CD8-positive, alpha-beta memory T cell (primary cell): ENCODE results near the gene CEBPE. TPM values are rescaled to one million over a fixed set of nuclear protein-coding genes. Genes with fewer than 3 reads are reported as not detected.

ENCODE experiments used
- CTCF ChIA-PET: fragments of 350-600 bp; sonication (Branson Sonifier 250); formaldehyde crosslinking; loops from one replicate; lab custom pipeline; 2021; ENCODE audit warnings: antibody characterized with exemption; lab: Charles Lee
- POLR2A ChIA-PET: fragments of 350-600 bp; sonication (Branson Sonifier 250); formaldehyde crosslinking; loops from one replicate; lab custom pipeline; 2021; ENCODE audit warnings: antibody characterized with exemption; lab: Charles Lee
- DNase-seq, 5 donors: peaks; one replicate each; pipeline versions ENCODE4 v3.0.0 to v3.0.0-alpha.2; 2020 to 2022; ENCODE audit warnings: mixed read lengths in 1 of 5
- H3K27ac ChIP-seq: one replicate; pipeline ENCODE4 v1.7.0; 2013; ENCODE audit warnings: low read depth, mild to moderate bottlenecking, low read length, moderate library complexity
- H3K27me3 ChIP-seq: 2 replicates; pipeline ENCODE4 v1.7.0; 2013; ENCODE audit warnings: low read length, mild to moderate bottlenecking; ENCODE audit not compliant: insufficient read depth, poor library complexity, severe bottlenecking
- H3K36me3 ChIP-seq: 2 replicates; pipeline ENCODE4 v1.7.0; 2013; ENCODE audit warnings: mild to moderate bottlenecking, low read length, moderate library complexity; ENCODE audit not compliant: insufficient read depth
- H3K4me1 ChIP-seq: 2 replicates; pipeline ENCODE4 v1.7.0; 2013; ENCODE audit warnings: mild to moderate bottlenecking, low read length, moderate library complexity; ENCODE audit not compliant: insufficient read depth
- H3K4me3 ChIP-seq: 2 replicates; pipeline ENCODE4 v1.7.0; 2013; ENCODE audit warnings: mild to moderate bottlenecking, low read length
- H3K9me3 ChIP-seq: 2 replicates; pipeline ENCODE4 v1.7.0; 2013; ENCODE audit warnings: mild to moderate bottlenecking, low read length
- H3K27ac Mint-ChIP-seq, 8 donors: one replicate each; pipeline ENCODE4 v1.8.0; 2020 to 2021; ENCODE audit warnings: mixed read lengths in 8 of 8, mild to moderate bottlenecking in 6 of 8, inconsistent platforms in 3 of 8, moderate library complexity in 3 of 8
- H3K27me3 Mint-ChIP-seq, 2 donors: one replicate each; pipeline ENCODE4 v1.8.0; 2020 to 2021; ENCODE audit warnings: mixed read lengths in 2 of 2, mild to moderate bottlenecking in 1 of 2, moderate library complexity in 1 of 2
- H3K36me3 Mint-ChIP-seq, 3 donors: one replicate each; pipeline ENCODE4 v1.8.0; 2020 to 2021; ENCODE audit warnings: mixed read lengths in 3 of 3, inconsistent platforms in 1 of 3, mild to moderate bottlenecking in 1 of 3
- H3K4me1 Mint-ChIP-seq, 3 donors: one replicate each; pipeline ENCODE4 v1.8.0; 2020 to 2021; ENCODE audit warnings: mixed read lengths in 3 of 3, inconsistent platforms in 1 of 3, mild to moderate bottlenecking in 1 of 3
- H3K4me3 Mint-ChIP-seq, 7 donors: one replicate each; pipeline ENCODE4 v1.8.0; 2020 to 2021; ENCODE audit warnings: mixed read lengths in 7 of 7, mild to moderate bottlenecking in 6 of 7, moderate library complexity in 4 of 7, inconsistent platforms in 2 of 7
- H3K9me3 Mint-ChIP-seq, 5 donors: one replicate each; pipeline ENCODE4 v1.8.0; 2020 to 2022; ENCODE audit warnings: mixed read lengths in 5 of 5, mild to moderate bottlenecking in 3 of 5, moderate library complexity in 2 of 5, inconsistent platforms in 1 of 5
- polyA plus RNA-seq: library from polyadenylated mRNA; unstranded; fragments of 300-500 nt; fragmentation: Illumina TruSeq; gene quantifications from one replicate; pipeline ENCODE4 v1.2.3, GENCODE V29; 2021
- total RNA-seq, 2 experiments: library from RNA; stranded (reverse); gene quantifications; one replicate each; pipeline ENCODE4 v1.2.3, GENCODE V29; 2021

CEBPE gene
- total and polyA plus RNA-seq, 3 experiments from 2014 or later, result 0.16 to 0.22 TPM; not detected in 1

DNA sequence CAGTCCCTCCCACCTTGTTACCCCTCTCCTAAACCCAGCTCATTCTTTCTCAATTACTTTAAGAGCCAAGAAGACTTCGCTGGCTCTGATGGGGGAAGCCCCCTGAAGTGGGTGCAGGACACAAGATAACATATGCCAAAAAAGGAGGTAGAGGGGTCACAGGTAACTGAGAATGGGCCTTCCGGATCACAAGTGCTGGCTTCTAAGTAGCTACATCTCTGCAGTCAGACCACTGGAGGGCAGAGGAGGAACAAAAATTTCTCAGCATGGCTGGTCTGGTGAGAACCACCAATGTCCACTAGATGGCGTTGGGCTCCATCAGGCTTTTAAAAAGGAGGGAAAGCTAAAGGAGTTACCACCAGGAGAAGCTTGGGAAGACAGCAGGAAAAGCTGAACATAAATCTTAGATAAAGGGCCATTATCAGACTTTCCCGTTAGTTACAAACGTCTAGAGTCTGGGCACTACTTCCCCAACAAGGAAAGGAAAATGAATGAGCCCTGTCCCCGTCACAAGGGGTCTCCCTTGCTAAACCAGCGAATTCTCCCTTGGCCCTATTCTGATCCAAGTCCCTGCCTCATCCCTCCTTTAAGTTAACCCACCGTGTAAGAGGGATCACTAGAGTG is 50.2 kb downstream of the CEBPE start:
- H3K27me3 ChIP-seq, result no peaks in the 10 kb centered on the region
- H3K36me3 ChIP-seq, result peaks cover 36% of the 10 kb centered on the region
- no peak overlapping the region for H3K27ac ChIP-seq
- H3K4me1 ChIP-seq, result peaks cover 28% of the 10 kb centered on the region
- DNase-seq, result peak; percentile 49 to 79 (median 72)
- Mint-ChIP-seq H3K27ac (peak overlapping the region; percentile 4 to 96 (median 72)), H3K4me3 (peak overlapping the region in 6 of 7 donors; percentile 10 to 72 (median 48)), H3K4me1 (peaks cover 37 to 50% (median 41%) of the 10 kb centered on the region in 3 donors), H3K27me3 (no peaks in the 10 kb centered on the region), H3K36me3 (peaks cover 0 to 78% (median 7%) of the 10 kb centered on the region in 3 donors), H3K9me3 (no peaks in the 10 kb centered on the region)
- H3K4me3 ChIP-seq, result no peak overlapping the region
- CTCF ChIA-PET, result interaction anchor here (0.6 to 21.2 kb wide), 42 partner anchors 9 to 505 kb away, joined by 3 to 732 read pairs (median 4); partner anchors contain the start of genes ACIN1, AJUBA, C14orf119 and CDH24
- POLR2A ChIA-PET, result interaction anchor here (1.6 to 1.8 kb wide), 2 partner anchors 10 to 26 kb away, joined by 6 to 8 read pairs; partner anchors contain the start of genes ACIN1 and C14orf119
- H3K9me3 ChIP-seq, result no peaks in the 10 kb centered on the region

DNA sequence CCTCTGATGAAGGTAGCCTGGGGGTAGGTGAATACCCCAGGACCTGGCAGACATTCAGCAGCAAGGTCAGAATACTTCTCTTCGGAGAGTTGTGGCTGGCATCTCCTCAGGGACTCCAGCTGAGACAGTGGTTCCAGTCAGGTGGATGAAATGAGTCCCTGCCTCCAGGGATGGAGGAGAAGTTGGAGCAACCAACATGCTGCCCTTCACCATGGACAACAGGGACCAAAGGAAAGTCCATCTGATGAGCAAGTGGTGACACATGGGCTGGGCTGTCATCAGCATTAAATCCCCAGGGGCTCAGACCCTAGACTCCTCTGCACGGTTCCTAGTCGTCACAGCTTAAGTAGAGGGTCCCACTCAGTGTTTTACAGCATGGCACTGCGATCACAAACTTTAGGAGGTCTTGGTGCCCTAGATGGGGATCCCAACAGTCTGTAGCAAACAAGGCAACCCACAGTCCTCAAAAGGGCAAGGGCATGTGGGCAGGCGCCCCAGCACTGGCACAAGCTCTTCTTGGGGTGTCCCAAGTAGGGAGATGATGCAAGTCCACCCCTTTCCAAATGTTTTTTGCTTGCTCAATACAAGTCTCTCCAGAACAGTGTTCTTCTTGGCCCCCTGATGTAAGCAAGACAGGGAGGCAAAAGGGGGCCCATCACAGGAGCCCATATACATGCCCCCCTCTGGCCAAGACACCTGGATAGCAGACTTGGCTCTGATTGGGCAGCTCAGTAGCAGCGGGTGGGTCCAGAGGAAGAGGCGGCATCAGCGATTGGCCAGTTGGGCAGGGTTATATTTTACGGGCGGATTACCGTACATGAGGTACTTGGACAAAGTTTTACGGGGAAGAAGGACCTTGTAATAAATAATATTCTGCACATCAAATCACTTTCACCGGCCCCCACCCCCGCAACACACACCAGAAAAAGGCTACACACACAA is 50.9 kb downstream of the CEBPE start:
- peaks cover 28% of the 10 kb centered on the region for H3K4me1 ChIP-seq
- H3K36me3 Mint-ChIP-seq, result peaks cover 3 to 80% (median 10%) of the 10 kb centered on the region in 3 donors
- H3K36me3 ChIP-seq, result peaks cover 44% of the 10 kb centered on the region
- no peaks in the 10 kb centered on the region for H3K9me3 ChIP-seq
- H3K27me3 ChIP-seq, result no peaks in the 10 kb centered on the region
- H3K27ac Mint-ChIP-seq, result peak overlapping the region in 5 of 8 donors; percentile 60 to 96 (median 73)
- H3K27ac ChIP-seq, result no peak overlapping the region
- no peak overlapping the region for H3K4me3 ChIP-seq
- peaks cover 37 to 50% (median 41%) of the 10 kb centered on the region in 3 donors for H3K4me1 Mint-ChIP-seq
- no peaks in the 10 kb centered on the region for H3K9me3 Mint-ChIP-seq
- no peak overlapping the region for H3K4me3 Mint-ChIP-seq
- ChIA-PET POLR2A (interaction anchor here (1.6 to 1.8 kb wide), 2 partner anchors 9 to 27 kb away, joined by 6 to 8 read pairs; partner anchors contain the start of genes ACIN1 and C14orf119), CTCF (interaction anchor here (0.6 to 21.2 kb wide), 41 partner anchors 10 to 504 kb away, joined by 3 to 732 read pairs (median 4); partner anchors contain the start of genes ACIN1, AJUBA, C14orf119 and CDH24)
- DNase-seq, result no peak
- no peaks in the 10 kb centered on the region for H3K27me3 Mint-ChIP-seq

Other genes starting within 250 kb of the CEBPE start
- gene LRP10, start 247.5 kb downstream of the CEBPE start, total RNA-seq, result 10 to 100 TPM; 33.4 to 38.1 TPM
- gene LRP10, start 247.5 kb downstream of the CEBPE start, polyA plus RNA-seq, result 105 TPM
- gene REM2, start 236.0 kb downstream of the CEBPE start, total RNA-seq, result under 1 TPM; 0.33 TPM
- 1.0 TPM for gene REM2, start 236.0 kb downstream of the CEBPE start, polyA plus RNA-seq
- gene RBM23, start 200.1 kb downstream of the CEBPE start, total RNA-seq, result 10 to 100 TPM; 83.6 to 88.8 TPM
- 50.3 TPM for gene RBM23, start 200.1 kb downstream of the CEBPE start, polyA plus RNA-seq
- gene PRMT5, start 189.9 kb downstream of the CEBPE start, total RNA-seq, result 100 to 1,000 TPM; 191 to 200 TPM
- 41.3 TPM for gene PRMT5, start 189.9 kb downstream of the CEBPE start, polyA plus RNA-seq
- 10 to 100 TPM; 43.3 to 48.3 TPM for gene HAUS4, start 162.2 kb downstream of the CEBPE start, total RNA-seq
- 24.6 TPM for gene HAUS4, start 162.2 kb downstream of the CEBPE start, polyA plus RNA-seq
- gene AJUBA, start 136.7 kb downstream of the CEBPE start, total RNA-seq, result 1 to 10 TPM in 1 of 2 experiments, under 1 TPM in 1; 0.90 to 1.2 TPM
- gene AJUBA, start 136.7 kb downstream of the CEBPE start, polyA plus RNA-seq, result 0.64 TPM
- 1 to 10 TPM; 7.5 to 8.3 TPM for gene C14orf93, start 109.1 kb downstream of the CEBPE start, total RNA-seq
- 5.8 TPM for gene C14orf93, start 109.1 kb downstream of the CEBPE start, polyA plus RNA-seq
- 100 to 1,000 TPM; 186 to 198 TPM for gene PSMB5, start 84.4 kb downstream of the CEBPE start, total RNA-seq
- 37.1 TPM for gene PSMB5, start 84.4 kb downstream of the CEBPE start, polyA plus RNA-seq
- gene PSMB11, start 77.0 kb downstream of the CEBPE start, total RNA-seq, result not detected
- gene PSMB11, start 77.0 kb downstream of the CEBPE start, polyA plus RNA-seq, result not detected
- under 1 TPM; 0.82 to 0.88 TPM for gene CDH24, start 61.7 kb downstream of the CEBPE start, total RNA-seq
- gene CDH24, start 61.7 kb downstream of the CEBPE start, polyA plus RNA-seq, result 0.36 TPM
- gene ACIN1, start 24.1 kb downstream of the CEBPE start, total RNA-seq, result 100 to 1,000 TPM; 195 to 198 TPM
- gene ACIN1, start 24.1 kb downstream of the CEBPE start, polyA plus RNA-seq, result 15.1 TPM
- 10 to 100 TPM; 52.5 to 55.6 TPM for gene C14orf119, start 23.8 kb downstream of the CEBPE start, total RNA-seq
- 112 TPM for gene C14orf119, start 23.8 kb downstream of the CEBPE start, polyA plus RNA-seq
- not detected for gene CIROP, start 14.3 kb downstream of the CEBPE start, total RNA-seq
- gene CIROP, start 14.3 kb downstream of the CEBPE start, polyA plus RNA-seq, result not detected
- gene SLC7A8, start 64.4 kb upstream of the CEBPE start, total RNA-seq, result 1 to 10 TPM; 1.4 to 2.5 TPM
- 0.51 TPM for gene SLC7A8, start 64.4 kb upstream of the CEBPE start, polyA plus RNA-seq
- not detected for gene RNF212B, start 118.7 kb upstream of the CEBPE start, total RNA-seq
- not detected for gene RNF212B, start 118.7 kb upstream of the CEBPE start, polyA plus RNA-seq
- gene HOMEZ, start 166.9 kb upstream of the CEBPE start, total RNA-seq, result 10 to 100 TPM; 12.8 to 13.4 TPM
- gene HOMEZ, start 166.9 kb upstream of the CEBPE start, polyA plus RNA-seq, result 4.9 TPM
- 10 to 100 TPM; 16.2 to 18.2 TPM for gene PPP1R3E, start 183.6 kb upstream of the CEBPE start, total RNA-seq
- 2.0 TPM for gene PPP1R3E, start 183.6 kb upstream of the CEBPE start, polyA plus RNA-seq
- gene BCL2L2, start 187.6 kb upstream of the CEBPE start, total RNA-seq, result 1 to 10 TPM in 1 of 2 experiments, under 1 TPM in 1; 0.86 to 1.0 TPM
- gene BCL2L2, start 187.6 kb upstream of the CEBPE start, polyA plus RNA-seq, result 0.29 TPM
- 100 to 1,000 TPM; 308 TPM for gene PABPN1, start 202.2 kb upstream of the CEBPE start, total RNA-seq
- gene PABPN1, start 202.2 kb upstream of the CEBPE start, polyA plus RNA-seq, result 125 TPM
- gene SLC22A17, start 233.6 kb upstream of the CEBPE start, total RNA-seq, result 1 to 10 TPM; 2.6 to 2.8 TPM
- 1.6 TPM for gene SLC22A17, start 233.6 kb upstream of the CEBPE start, polyA plus RNA-seq
- not detected for gene EFS, start 245.9 kb upstream of the CEBPE start, total RNA-seq
- not detected for gene EFS, start 245.9 kb upstream of the CEBPE start, polyA plus RNA-seq